ENCODE measurements around the gene TEX54.
"Not testable (repeated sequence)": the region's sequence is repeated elsewhere in the genome, so short reads cannot be mapped to it uniquely, and the experiment has no call there.

Gene TEX54

GRCh38 chr11:62854825-62855570 is 22.4 kb upstream of the TEX54 start:
- no peak for DNase-seq

GRCh38 chr11:62854013-62854824 is 21.6 kb upstream of the TEX54 start:
- peak in 1 of 2 donors; percentile 38 for DNase-seq

- DNase-seq, result no peak
Observed at GRCh38 chr11:62853279-62853965, 20.8 kb upstream of the TEX54 start.

- DNase-seq, result no peak
Observed at GRCh38 chr11:62852523-62853188, 20.0 kb upstream of the TEX54 start.

- DNase-seq, result no peak
Observed at GRCh38 chr11:62851807-62852522, 19.3 kb upstream of the TEX54 start.

GRCh38 chr11:62850911-62851806 is 18.5 kb upstream of the TEX54 start:
- peak; percentile 44 to 52 for DNase-seq

GRCh38 chr11:62847767-62848314 is 15.2 kb upstream of the TEX54 start:
- DNase-seq, result no peak

GRCh38 chr11:62846177-62846576 is 13.5 kb upstream of the TEX54 start:
- DNase-seq, result no peak

- DNase-seq, result no peak
Observed at GRCh38 chr11:62844154-62844553, 11.5 kb upstream of the TEX54 start.

GRCh38 chr11:62843466-62843865 is 10.8 kb upstream of the TEX54 start:
- DNase-seq, result no peak

GRCh38 chr11:62842891-62843290 is 10.2 kb upstream of the TEX54 start:
- not testable (repeated sequence) for DNase-seq

GRCh38 chr11:62842171-62842741 is 9.6 kb upstream of the TEX54 start:
- DNase-seq, result peak; percentile 52 to 55

- peak; percentile 71 to 83 for DNase-seq
Observed at GRCh38 chr11:62841361-62842170, 8.9 kb upstream of the TEX54 start.

GRCh38 chr11:62840721-62841360 is 8.2 kb upstream of the TEX54 start:
- DNase-seq, result peak; percentile 84 to 88

GRCh38 chr11:62839050-62839945 is 6.7 kb upstream of the TEX54 start, which contains the start of gene WDR74:
Gene WDR74 (minus strand): TSS chr11:62839590. CDS start chr11:62839570, 20 bp downstream.
- peak; percentile 87 to 93 for DNase-seq

- no peak for DNase-seq
Observed at GRCh38 chr11:62835336-62835735, 2.7 kb upstream of the TEX54 start.

GRCh38 chr11:62831520-62832335 is 913 bp downstream of the TEX54 start, which contains the start of gene STX5:
Gene STX5 (minus strand): TSS chr11:62832051. CDS start chr11:62831243, 808 bp downstream.
- peak; percentile 100 for DNase-seq

Data from stimulated activated CD4-positive, alpha-beta T cell treated with anti-CD3 and anti-CD28 coated beads, Interleukin-2, amount 100 ng/mL, for 24 hours (primary cell).